ENCODE data around the gene UHMK1.
"Not testable (repeated sequence)": the region's sequence is repeated elsewhere in the genome, so short reads cannot be mapped to it uniquely, and the experiment has no call there.

UHMK1 gene

GRCh38 chr1:162570718-162571117 is 73.1 kb downstream of the UHMK1 start:
- DNase-seq, result no peak

GRCh38 chr1:162571121-162571520 is 73.5 kb downstream of the UHMK1 start:
- DNase-seq, result not testable (repeated sequence)

- no peak for DNase-seq
Measured at GRCh38 chr1:162571696-162572095, 74.1 kb downstream of the UHMK1 start.

GRCh38 chr1:162573136-162573535 is 75.5 kb downstream of the UHMK1 start:
- DNase-seq, result no peak

- no peak for DNase-seq
Measured at GRCh38 chr1:162578071-162578700, 80.6 kb downstream of the UHMK1 start.

- no peak for DNase-seq
Measured at GRCh38 chr1:162578936-162579335, 81.3 kb downstream of the UHMK1 start.

Measured in activated CD4-positive, alpha-beta T cell treated with anti-CD3 and anti-CD28 coated beads, Interleukin-2, amount 50 U/mL, for 4 hours (primary cell).